K562 (cell line): ENCODE results near the gene FAHD2B. TPM values are rescaled to one million over a fixed set of nuclear protein-coding genes. Genes with fewer than 3 reads are reported as not detected.

ENCODE experiments used
- ATAC-seq: fragments of 200-7000 bp; cut with Tn5 transposase; 3 replicates; pipeline ENCODE4 v1.9.1; 2020; ENCODE audit warnings: moderate library complexity
- BruUV-seq: library from RNA; stranded (reverse); fragments of 400-500 nt; replicated peaks from 2 replicates; lab custom pipeline; 2021; lab: Mats Ljungman, UMichigan
- CTCF ChIA-PET: fragments of 300-600 bp; formaldehyde crosslinking; extraction: SDS; loops from one replicate; lab custom pipeline; 2021; ENCODE audit warnings: low intra/inter-chr PET ratio; lab: Yijun Ruan, JAX
- POLR2A ChIA-PET: fragments of 300-600, 350-650 bp; sonication (Branson Sonifier 250); formaldehyde crosslinking; extraction: SDS; loops from one replicate; lab custom pipeline; 2021; ENCODE audit warnings: antibody characterized with exemption, inconsistent platforms; lab: Yijun Ruan, JAX
- DNase-seq, 4 experiments: peaks; one replicate each; pipeline versions ENCODE4 v3.0.0 to v3.0.0-alpha.2; 2011 to 2018; ENCODE audit warnings: low spot score in 3 of 4, mixed read lengths in 3 of 4; ENCODE audit errors: extremely low read depth in 1 of 4
- FAIRE-seq: peaks from 2 replicates; lab custom pipeline; 2011; peaks lifted over from hg19 to GRCh38; lab: Jason Lieb, UNC
- H2AFZ ChIP-seq: 2 replicates; pipeline ENCODE4 v1.6.0; 2011; ENCODE audit warnings: low read depth, low read length, control low read depth, inconsistent platforms
- H3K27ac ChIP-seq: fragments of 200-600 bp; 3 replicates; pipeline ENCODE4 v1.8.0; 2011; ENCODE audit warnings: low read depth, mild to moderate bottlenecking, control low read depth, inconsistent platforms, low read length, moderate library complexity, mixed read lengths; ENCODE audit errors: extremely low read depth
- H3K27me3 ChIP-seq, 2 experiments: fragments of 300-600 bp in 1 of 2; 2 replicates in 1 of 2; 3 replicates in 1 of 2; pipeline versions ENCODE4 v1.6.0 to v1.8.0; 2011; ENCODE audit warnings: inconsistent platforms in 2 of 2, low read length in 2 of 2, mild to moderate bottlenecking in 1 of 2, mixed read lengths in 1 of 2, moderate library complexity in 1 of 2; ENCODE audit not compliant: control insufficient read depth in 2 of 2, insufficient read depth in 2 of 2
- H3K36me3 ChIP-seq: fragments of 300-600 bp; 3 replicates; pipeline ENCODE4 v1.8.0; 2011; ENCODE audit warnings: mild to moderate bottlenecking, low read length, inconsistent platforms; ENCODE audit not compliant: control insufficient read depth, insufficient read depth
- H3K4me1 ChIP-seq, 2 experiments: fragments of 200-600 bp in 1 of 2; replicated peaks in 1 of 2; 2 replicates in 1 of 2; 3 replicates in 1 of 2; pipeline versions ENCODE4 v1.5.1 to v1.8.0; 2011; ENCODE audit warnings: inconsistent platforms in 2 of 2, low read length in 2 of 2, mild to moderate bottlenecking in 1 of 2, mixed read lengths in 1 of 2, moderate library complexity in 1 of 2; ENCODE audit not compliant: control insufficient read depth in 2 of 2, insufficient read depth in 2 of 2
- H3K4me2 ChIP-seq: 2 replicates; pipeline ENCODE4 v1.6.1; 2011; ENCODE audit warnings: low read length, control low read depth, inconsistent platforms, mixed read lengths; ENCODE audit not compliant: insufficient read depth
- H3K4me3 ChIP-seq: fragments of 200-600 bp; sonication (generic), shearing (Covaris generic); 2 replicates; pipeline ENCODE4 v1.5.1; 2016; ENCODE audit warnings: control low read depth, inconsistent platforms
- H3K79me2 ChIP-seq: fragments of 200-600 bp; 3 replicates; pipeline ENCODE4 v1.8.0; 2011; ENCODE audit warnings: low read length, inconsistent platforms; ENCODE audit not compliant: control insufficient read depth, insufficient read depth
- H3K9ac ChIP-seq, 2 experiments: 2 replicates each; pipeline versions ENCODE4 v1.6.0 to v1.6.1; 2011; ENCODE audit warnings: low read depth in 2 of 2, low read length in 2 of 2, control low read depth in 1 of 2, inconsistent platforms in 1 of 2, mild to moderate bottlenecking in 1 of 2, mixed read lengths in 1 of 2; ENCODE audit not compliant: insufficient read depth in 1 of 2
- H3K9me1 ChIP-seq: one replicate; pipeline ENCODE4 v1.6.0; 2011; ENCODE audit warnings: inconsistent platforms, mild to moderate bottlenecking, low read length, moderate library complexity; ENCODE audit not compliant: control insufficient read depth, insufficient read depth
- H3K9me3 ChIP-seq: replicated peaks from 2 replicates; pipeline ENCODE4 v1.5.1; 2011; ENCODE audit warnings: low read depth, low read length, inconsistent platforms; ENCODE audit not compliant: control insufficient read depth, insufficient read depth
- H4K20me1 ChIP-seq: replicated peaks from 2 replicates; pipeline ENCODE4 v1.6.1; 2011; ENCODE audit warnings: low read length, inconsistent platforms, mixed read lengths; ENCODE audit not compliant: control insufficient read depth, insufficient read depth
- CEBPB ChIP-seq: fragments of 450-650 bp; IDR thresholded peaks from 2 replicates; pipeline ENCODE4 v1.6.1; 2016; ENCODE audit warnings: missing genetic modification characterization, missing compliant biosample characterization
- CEBPZ ChIP-seq: fragments of 150-350 bp; IDR thresholded peaks from 2 replicates; pipeline ENCODE4 v1.6.1; 2014; ENCODE audit warnings: low read depth, mild to moderate bottlenecking, low read length, borderline replicate concordance
- FOXO4 ChIP-seq: fragments of 450-650 bp; formaldehyde crosslinking; IDR thresholded peaks from 2 replicates; pipeline ENCODE4 v1.4.0; 2020; ENCODE audit warnings: mild to moderate bottlenecking, moderate library complexity
- MAZ ChIP-seq, 2 experiments: fragments of 450-650 bp in 1 of 2; sonication (generic) in 1 of 2; formaldehyde crosslinking; IDR thresholded peaks in 1 of 2; conservative IDR thresholded peaks in 1 of 2; 2 replicates each; pipeline versions ENCODE4 v1.4.0 to v1.5.0; 2020; ENCODE audit warnings: mild to moderate bottlenecking in 1 of 2, missing genetic modification reagents in 1 of 2
- MLX ChIP-seq, 2 experiments: fragments of 450-650 bp in 1 of 2; sonication (generic) in 1 of 2; formaldehyde crosslinking; conservative IDR thresholded peaks; 2 replicates each; pipeline versions ENCODE4 v1.4.0 to v1.8.1; 2020 to 2022; ENCODE audit warnings: mild to moderate bottlenecking in 1 of 2, missing genetic modification reagents in 1 of 2
- PKNOX1 ChIP-seq: fragments of 450-650 bp; IDR thresholded peaks from 2 replicates; pipeline ENCODE4 v1.6.1; 2016
- RBM22 ChIP-seq: fragments of 200-400 bp; formaldehyde crosslinking; IDR thresholded peaks from 2 replicates; pipeline ENCODE4 v1.6.1; 2018; ENCODE audit warnings: low read length, low read depth; ENCODE audit not compliant: poor library complexity, severe bottlenecking
- ZNF140 ChIP-seq: fragments of 250-450 bp; sonication (Bioruptor Pico); IDR thresholded peaks from 2 replicates; pipeline ENCODE4 v1.8.0; 2021; ENCODE audit warnings: moderate library complexity, mild to moderate bottlenecking, inconsistent platforms
- ZNF589 ChIP-seq: fragments of 200-800 bp; sonication (Bioruptor generic); IDR thresholded peaks from 2 replicates; pipeline ENCODE4 v1.6.1; 2016; ENCODE audit warnings: low read depth, missing genetic modification characterization, missing compliant biosample characterization
- ZNF592 ChIP-seq: fragments of 450-650 bp; IDR thresholded peaks from 2 replicates; pipeline ENCODE4 v1.6.1; 2017; ENCODE audit warnings: antibody characterized with exemption, mild to moderate bottlenecking
- WGBS: fragments of 100-300 bp; shearing (Covaris generic); methylation state at CpG from one replicate; pipeline ENCODE4 v1.1.6; 2016; ENCODE audit warnings: low coverage, mixed read lengths; ENCODE audit not compliant: insufficient coverage; ENCODE audit errors: missing lambda C conversion rate; 5-methylcytosine and 5-hydroxymethylcytosine counted together
- in situ Hi-C: fragments of 300-500 bp; cut with MboI; formaldehyde crosslinking; loops from 4 replicates; pipeline ENCODE4 v1.15.0; 2018; ENCODE audit warnings: inconsistent platforms, mixed read lengths
- intact Hi-C: fragments of 100-400 bp; cut with micrococcal nuclease; formaldehyde crosslinking; loops from 2 replicates; pipeline ENCODE4 v1.14.2; 2022
- polyA plus RNA-seq, 8 experiments: library from polyadenylated mRNA; depleted of rRNA in 4 of 8; stranded (reverse) in 5 of 8; unstranded in 3 of 8; fragments of >200 nt; fragmentation: Nextera tagmentation in 2 of 8; fragmentation: Illumina TruSeq in 1 of 8; extraction: Ambion mirVana in 2 of 8; extraction: Trizol in 1 of 8; gene quantifications; 2 replicates each; pipeline versions ENCODE4 v1.2.1 to v1.2.3, GENCODE V29; 2011 to 2014; ENCODE audit warnings: inconsistent platforms in 1 of 8, missing spikeins in 1 of 8
- total RNA-seq, 7 experiments: library from RNA; depleted of rRNA in 6 of 7; stranded (reverse); fragments of >200 nt in 6 of 7; fragmentation: Illumina TruSeq in 2 of 7; extraction: Trizol in 2 of 7; gene quantifications; 2 replicates each; pipeline versions ENCODE4 v1.2.1 to v1.2.3, GENCODE V29; 2011 to 2021; ENCODE audit warnings: low replicate concordance in 1 of 7

FAHD2B gene
- total and polyA plus RNA-seq, 9 of the 15 experiments (the other 6 are each of a cell fraction or from before 2014, with no cell fraction given) = 4.7 to 36.6 (median 26.1) TPM

- H3K36me3 ChIP-seq = no peaks in the 10 kb centered on the region
- no peaks in the 10 kb centered on the region for H3K79me2 ChIP-seq
- ATAC-seq (no peak), DNase-seq (no peak), FAIRE-seq (no peak)
- no peaks in the 10 kb centered on the region for H3K9me3 ChIP-seq
- no peak overlapping the region for H3K27ac ChIP-seq
- H3K4me3 ChIP-seq = no peak overlapping the region
- CTCF ChIA-PET = no interaction called here
- POLR2A ChIA-PET = interaction anchor here (0.5 kb wide), 1 partner anchor 18 kb away, joined by 4 read pairs; no protein-coding TSS in a partner anchor
- no peak overlapping the region for H3K9ac ChIP-seq
- in situ Hi-C loops = loop anchor here (5.0 kb wide), 1 partner anchor 249 kb away; no protein-coding TSS in a partner anchor
- no TSS peak for BruUV-seq
- no peaks in the 10 kb centered on the region for H4K20me1 ChIP-seq
- 0% methylated on average over 1 of the region's 1 CpG for WGBS
- peaks cover 8 to 9% of the 10 kb centered on the region in 2 experiments; a peak in 2 of 5 replicates for H3K27me3 ChIP-seq
- H3K4me2 ChIP-seq = no peak overlapping the region
- H3K9me1 ChIP-seq = no peaks in the 10 kb centered on the region
- no peak overlapping the region for H2AFZ ChIP-seq
- H3K4me1 ChIP-seq = no peaks in the 10 kb centered on the region
- intact Hi-C loops = no loop called here
- TF ChIP-seq FOXO4 (CRISPR knock-in tag) = no peak
- no peak for TF ChIP-seq CEBPZ
- no peak for TF ChIP-seq ZNF589 (CRISPR knock-in tag)
- no peak for TF ChIP-seq ZNF140
- no peak for TF ChIP-seq MLX (CRISPR knock-in tag; conservative IDR thresholded peaks at IDR 0.05)
- TF ChIP-seq PKNOX1 = no peak
- no peak for TF ChIP-seq ZNF592
- no peak for TF ChIP-seq RBM22
- no peak for TF ChIP-seq CEBPB
- TF ChIP-seq MAZ (CRISPR knock-in tag; conservative IDR thresholded peaks at IDR 0.05 in 1 of 2, IDR thresholded peaks at IDR 0.05 in 1 of 2) = no peak
Observed at GRCh38 chr2:97068074-97068473, 26.6 kb downstream of the FAHD2B start.
